ENCODE results near the gene SKI. TPM values are rescaled to one million over a fixed set of nuclear protein-coding genes. Genes with fewer than 3 reads are reported as not detected.

The SKI gene
- total RNA-seq, 1 experiment from 2014 or later = 38.2 TPM

DNA sequence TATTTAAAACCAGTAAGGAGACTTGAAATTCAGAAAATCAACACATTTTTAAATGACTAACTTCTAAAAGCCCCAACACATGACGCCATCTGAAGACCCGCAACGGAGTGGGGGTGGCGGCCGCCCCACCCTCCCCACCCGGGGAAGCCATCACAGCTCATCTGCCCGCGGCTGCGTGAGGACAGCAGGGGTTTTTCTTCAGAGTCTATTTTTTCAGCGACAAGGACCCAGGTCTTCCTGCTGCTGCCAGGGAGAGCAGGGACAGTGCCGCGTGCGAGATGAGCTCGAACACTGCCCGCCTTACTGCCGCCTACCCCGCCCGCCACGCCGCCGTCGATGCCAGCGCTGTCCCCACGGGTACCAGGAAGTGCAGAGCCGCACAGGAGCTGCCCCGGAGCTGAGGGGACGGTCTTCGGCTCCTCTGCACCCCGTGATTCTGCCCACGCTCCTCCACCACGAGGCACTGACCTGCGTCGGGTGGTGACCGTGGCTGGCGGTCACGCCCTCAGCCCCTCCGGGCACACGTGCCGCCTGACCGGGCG is 79.0 kb downstream of the SKI start:
- peaks cover 11% of the 10 kb centered on the region; the same call in 1 of the 2 replicates for H3K4me1 ChIP-seq
- POLR2A ChIA-PET = no interaction called here
- no peak overlapping the region for H3K4me3 Mint-ChIP-seq (ENCODE audit: unreplicated experiment)
- no peaks in the 10 kb centered on the region for H3K27me3 ChIP-seq (replicated peaks; ENCODE audit: control insufficient read depth, insufficient read depth, low read length)
- no TSS peak for BruUV-seq (replicated peaks)
- DNase-seq = no peak
- no peak overlapping the region for H3K27ac Mint-ChIP-seq (ENCODE audit: unreplicated experiment)
- H3K9me3 Mint-ChIP-seq (ENCODE audit: unreplicated experiment) = no peaks in the 10 kb centered on the region
- no peak overlapping the region for H3K4me3 ChIP-seq (ENCODE audit: low read depth, low read length)
- TF ChIP-seq, protein P1, sequence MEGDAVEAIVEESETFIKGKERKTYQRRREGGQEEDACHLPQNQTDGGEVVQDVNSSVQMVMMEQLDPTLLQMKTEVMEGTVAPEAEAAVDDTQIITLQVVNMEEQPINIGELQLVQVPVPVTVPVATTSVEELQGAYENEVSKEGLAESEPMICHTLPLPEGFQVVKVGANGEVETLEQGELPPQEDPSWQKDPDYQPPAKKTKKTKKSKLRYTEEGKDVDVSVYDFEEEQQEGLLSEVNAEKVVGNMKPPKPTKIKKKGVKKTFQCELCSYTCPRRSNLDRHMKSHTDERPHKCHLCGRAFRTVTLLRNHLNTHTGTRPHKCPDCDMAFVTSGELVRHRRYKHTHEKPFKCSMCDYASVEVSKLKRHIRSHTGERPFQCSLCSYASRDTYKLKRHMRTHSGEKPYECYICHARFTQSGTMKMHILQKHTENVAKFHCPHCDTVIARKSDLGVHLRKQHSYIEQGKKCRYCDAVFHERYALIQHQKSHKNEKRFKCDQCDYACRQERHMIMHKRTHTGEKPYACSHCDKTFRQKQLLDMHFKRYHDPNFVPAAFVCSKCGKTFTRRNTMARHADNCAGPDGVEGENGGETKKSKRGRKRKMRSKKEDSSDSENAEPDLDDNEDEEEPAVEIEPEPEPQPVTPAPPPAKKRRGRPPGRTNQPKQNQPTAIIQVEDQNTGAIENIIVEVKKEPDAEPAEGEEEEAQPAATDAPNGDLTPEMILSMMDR (IDR thresholded peaks at IDR 0.05; ENCODE audit: insufficient read depth in 1 of 2, low read depth in 1 of 2, low read length in 1 of 2, severe bottlenecking in 1 of 2, unreplicated experiment in 1 of 2) = no peak
- no peaks in the 10 kb centered on the region for H3K4me1 Mint-ChIP-seq (ENCODE audit: low read depth, unreplicated experiment)
- intact Hi-C loops (cut with micrococcal nuclease; ENCODE audit: unreplicated experiment) = no loop called here
- no peaks in the 10 kb centered on the region for H3K27me3 Mint-ChIP-seq (ENCODE audit: insufficient read depth, unreplicated experiment)
- H3K36me3 Mint-ChIP-seq (ENCODE audit: insufficient read depth, unreplicated experiment) = peaks cover 37% of the 10 kb centered on the region
- H3K36me3 ChIP-seq (ENCODE audit: control insufficient read depth, insufficient read depth, low read length) = no peaks in the 10 kb centered on the region
- no peaks in the 10 kb centered on the region for H3K9me3 ChIP-seq
- CTCF ChIA-PET = no interaction called here

DNA sequence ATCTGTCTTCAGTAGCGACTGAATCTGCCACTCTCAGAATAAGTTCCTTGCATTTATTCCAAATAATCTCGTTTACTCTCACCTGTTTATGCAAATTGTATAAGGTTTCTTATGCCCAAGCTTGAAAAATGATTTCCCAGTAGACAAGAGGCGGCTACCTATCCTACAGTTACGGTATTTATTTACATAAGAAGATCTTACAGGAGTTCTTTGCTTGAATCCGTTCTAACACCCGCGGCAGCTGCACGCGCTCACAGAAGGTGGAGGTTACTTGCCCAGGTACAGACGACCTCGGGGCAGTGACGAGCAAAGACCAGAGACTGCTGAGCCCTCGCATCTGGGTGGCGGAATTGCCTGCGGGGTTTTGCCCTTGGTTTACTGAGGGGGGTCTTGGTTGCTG is 79.9 kb downstream of the SKI start:
- intact Hi-C loops (cut with micrococcal nuclease; ENCODE audit: unreplicated experiment) = no loop called here
- H3K4me3 ChIP-seq (ENCODE audit: low read depth, low read length) = no peak overlapping the region
- BruUV-seq (replicated peaks) = TSS peak; percentile 59
- H3K4me1 Mint-ChIP-seq (ENCODE audit: low read depth, unreplicated experiment) = no peaks in the 10 kb centered on the region
- H3K9me3 Mint-ChIP-seq (ENCODE audit: unreplicated experiment) = no peaks in the 10 kb centered on the region
- H3K4me3 Mint-ChIP-seq (ENCODE audit: unreplicated experiment) = no peak overlapping the region
- H3K9me3 ChIP-seq = no peaks in the 10 kb centered on the region
- TF ChIP-seq, protein P1 (IDR thresholded peaks at IDR 0.05; ENCODE audit: insufficient read depth in 1 of 2, low read depth in 1 of 2, low read length in 1 of 2, severe bottlenecking in 1 of 2, unreplicated experiment in 1 of 2) = no peak
- no peaks in the 10 kb centered on the region for H3K27me3 Mint-ChIP-seq (ENCODE audit: insufficient read depth, unreplicated experiment)
- H3K4me1 ChIP-seq = peaks cover 16% of the 10 kb centered on the region; the same call in 1 of the 2 replicates
- POLR2A ChIA-PET = no interaction called here
- CTCF ChIA-PET = no interaction called here
- H3K27me3 ChIP-seq (replicated peaks; ENCODE audit: control insufficient read depth, insufficient read depth, low read length) = no peaks in the 10 kb centered on the region
- peaks cover 37% of the 10 kb centered on the region for H3K36me3 Mint-ChIP-seq (ENCODE audit: insufficient read depth, unreplicated experiment)
- no peak overlapping the region for H3K27ac Mint-ChIP-seq (ENCODE audit: unreplicated experiment)
- H3K36me3 ChIP-seq (ENCODE audit: control insufficient read depth, insufficient read depth, low read length) = no peaks in the 10 kb centered on the region
- no peak for DNase-seq

DNA sequence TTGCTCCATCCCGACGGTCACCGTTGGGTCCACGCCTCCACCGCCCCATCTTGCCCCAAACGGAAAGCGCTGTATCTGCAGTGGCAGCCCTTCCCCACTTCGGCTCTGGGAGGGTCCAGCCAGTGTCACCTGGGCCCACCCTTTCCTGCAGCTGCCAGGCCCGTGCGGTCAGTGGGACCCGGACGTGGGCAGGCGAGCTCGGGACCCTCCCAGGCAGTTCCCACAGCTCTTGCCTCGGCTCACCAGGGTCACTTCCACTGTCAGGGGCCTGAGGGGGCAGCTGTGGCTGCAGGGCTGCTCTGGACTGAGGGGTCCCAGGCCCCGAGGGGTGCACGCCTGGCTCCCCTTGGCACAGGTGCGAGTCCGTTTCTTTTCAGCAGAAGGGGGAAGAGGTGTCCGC is 80.7 kb downstream of the SKI start:
- Histone ChIP-seq H3K27me3 (replicated peaks; ENCODE audit: control insufficient read depth, insufficient read depth, low read length) (no peaks in the 10 kb centered on the region), H3K4me3 (ENCODE audit: low read depth, low read length) (no peak overlapping the region), H3K4me1 (peaks cover 16% of the 10 kb centered on the region; the same call in 1 of the 2 replicates), H3K9me3 (no peaks in the 10 kb centered on the region), H3K36me3 (ENCODE audit: control insufficient read depth, insufficient read depth, low read length) (no peaks in the 10 kb centered on the region)
- ChIA-PET POLR2A (no interaction called here), CTCF (no interaction called here)
- TF ChIP-seq, protein P1 (IDR thresholded peaks at IDR 0.05; ENCODE audit: insufficient read depth in 1 of 2, low read depth in 1 of 2, low read length in 1 of 2, severe bottlenecking in 1 of 2, unreplicated experiment in 1 of 2) = no peak
- Mint-ChIP-seq H3K4me3 (ENCODE audit: unreplicated experiment) (no peak overlapping the region), H3K27ac (ENCODE audit: unreplicated experiment) (no peak overlapping the region), H3K9me3 (ENCODE audit: unreplicated experiment) (no peaks in the 10 kb centered on the region), H3K4me1 (ENCODE audit: low read depth, unreplicated experiment) (no peaks in the 10 kb centered on the region), H3K27me3 (ENCODE audit: insufficient read depth, unreplicated experiment) (no peaks in the 10 kb centered on the region), H3K36me3 (ENCODE audit: insufficient read depth, unreplicated experiment) (peaks cover 33% of the 10 kb centered on the region)
- intact Hi-C loops (cut with micrococcal nuclease; ENCODE audit: unreplicated experiment) = no loop called here
- BruUV-seq (replicated peaks) = no TSS peak
- no peak for DNase-seq
